Ishikawa (cell line): ENCODE results near the gene GGTLC2.

ENCODE experiments used
- CEBPB ChIP-seq: IDR thresholded peaks from 2 replicates; pipeline ENCODE4 v1.6.1; 2012
- EP300 ChIP-seq: IDR thresholded peaks from 2 replicates; pipeline ENCODE4 v1.6.1; 2012; ENCODE audit warnings: borderline replicate concordance
- FOXM1 ChIP-seq: IDR thresholded peaks from 2 replicates; pipeline ENCODE4 v1.6.1; 2012; ENCODE audit warnings: low read depth, borderline replicate concordance
- RAD21 ChIP-seq: IDR thresholded peaks from 2 replicates; pipeline ENCODE4 v1.6.1; 2012; ENCODE audit warnings: low read depth
- TAF1 ChIP-seq: IDR thresholded peaks from 2 replicates; pipeline ENCODE4 v1.6.1; 2012; ENCODE audit warnings: low read depth, mild to moderate bottlenecking
- YY1 ChIP-seq: IDR thresholded peaks from 2 replicates; pipeline ENCODE4 v1.6.1; 2012; ENCODE audit warnings: low read depth
- TF ChIP-seq, protein P1 (sequence below): IDR thresholded peaks from 2 replicates; pipeline ENCODE4 v1.6.1; 2012

DNA sequence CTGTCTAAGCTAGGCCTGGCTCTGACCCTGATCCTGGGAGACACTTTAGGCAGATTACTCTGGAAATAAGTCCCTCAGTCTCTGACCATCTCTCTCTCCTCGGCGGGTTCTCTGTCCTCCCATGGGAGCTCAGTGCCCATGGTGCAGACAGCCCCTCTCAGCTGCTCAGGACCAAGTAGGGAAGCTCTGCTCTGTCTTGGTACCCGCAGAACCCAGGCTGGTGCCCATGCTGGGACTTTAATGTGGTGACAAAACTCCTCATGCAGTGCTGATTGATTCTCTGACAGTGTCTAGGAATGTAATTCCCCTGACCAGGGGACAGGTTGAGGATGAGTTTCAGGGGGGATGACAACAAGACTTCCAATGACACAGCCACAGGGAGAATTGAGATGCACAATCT lies 30.3 kb upstream of the GGTLC2 start:
- TF ChIP-seq, protein P1, sequence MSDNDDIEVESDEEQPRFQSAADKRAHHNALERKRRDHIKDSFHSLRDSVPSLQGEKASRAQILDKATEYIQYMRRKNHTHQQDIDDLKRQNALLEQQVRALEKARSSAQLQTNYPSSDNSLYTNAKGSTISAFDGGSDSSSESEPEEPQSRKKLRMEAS = no peak
- TF ChIP-seq EP300 (no peak), FOXM1 (no peak), TAF1 (no peak), CEBPB (no peak), RAD21 (no peak), YY1 (no peak)
